ENCODE data around the gene OOSP4A. TPM values are rescaled to one million over a fixed set of nuclear protein-coding genes. Genes with fewer than 3 reads are reported as not detected.

Gene OOSP4A
- total RNA-seq = not detected

DNA sequence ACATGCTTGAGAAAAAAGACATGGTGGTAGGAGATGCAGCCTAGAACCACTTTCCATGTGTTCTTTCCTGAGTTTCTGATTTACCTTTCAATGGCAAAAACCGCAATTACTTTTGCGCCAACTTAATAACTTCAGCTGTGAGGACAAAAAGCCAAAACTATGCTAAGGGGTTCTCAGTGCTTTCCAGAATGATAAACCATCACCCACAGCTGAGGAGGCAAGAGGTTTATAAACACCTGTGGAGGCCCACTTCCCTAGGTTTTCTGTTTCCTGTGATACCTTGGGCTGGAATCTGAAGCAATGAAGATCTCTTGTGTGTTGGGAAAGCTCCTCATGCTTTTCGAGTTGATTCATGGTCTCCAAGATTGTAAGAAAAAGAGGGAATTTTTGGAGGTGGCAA, at the start of gene OOSP4A:
Gene OOSP4A, plus strand, starts transcription at position 301 of the 400 bp plus-strand sequence. Its CDS starts 0 bp downstream, at position 301.
- FAIRE-seq = no peak
- DNase-seq (ENCODE audit: low spot score in 2 of 2) = no peak

GRCh38 chr11:59918480-59918879, 45.4 kb upstream of the OOSP4A start:
- FAIRE-seq (no peak), DNase-seq (ENCODE audit: low spot score in 2 of 2) (no peak)

DNA sequence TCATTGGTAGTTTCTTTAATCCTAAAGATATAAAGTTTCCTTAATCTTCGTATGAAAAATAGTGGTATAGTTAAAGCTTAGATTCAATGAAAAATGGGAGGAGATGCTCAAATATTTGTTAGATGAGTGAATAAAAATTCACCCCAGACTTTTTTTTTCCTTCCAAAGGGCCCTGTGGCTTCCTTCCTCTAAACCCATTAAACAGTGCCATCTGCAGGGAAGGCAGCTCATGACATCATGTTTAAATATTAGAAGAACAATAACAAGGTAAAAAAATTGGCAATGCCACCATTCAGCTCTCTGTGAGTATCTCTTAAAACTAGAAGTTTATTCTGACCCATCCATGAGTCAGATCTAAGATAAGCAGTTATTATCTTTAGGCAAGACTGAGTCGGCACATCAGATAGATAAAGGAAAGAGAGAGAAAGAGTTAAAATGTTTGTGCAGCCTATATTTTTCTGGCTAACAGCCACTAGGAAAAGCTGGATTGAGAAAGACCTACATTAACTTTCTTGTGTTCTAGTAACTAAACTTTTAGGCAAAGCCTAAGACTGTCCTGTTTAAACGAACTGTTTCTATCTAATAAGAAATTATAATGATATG, 44.7 kb upstream of the OOSP4A start:
- FAIRE-seq = no peak
- no peak for DNase-seq (ENCODE audit: low spot score in 2 of 2)

GRCh38 chr11:59923813-59924212, 40.0 kb upstream of the OOSP4A start:
- no peak for FAIRE-seq

DNA sequence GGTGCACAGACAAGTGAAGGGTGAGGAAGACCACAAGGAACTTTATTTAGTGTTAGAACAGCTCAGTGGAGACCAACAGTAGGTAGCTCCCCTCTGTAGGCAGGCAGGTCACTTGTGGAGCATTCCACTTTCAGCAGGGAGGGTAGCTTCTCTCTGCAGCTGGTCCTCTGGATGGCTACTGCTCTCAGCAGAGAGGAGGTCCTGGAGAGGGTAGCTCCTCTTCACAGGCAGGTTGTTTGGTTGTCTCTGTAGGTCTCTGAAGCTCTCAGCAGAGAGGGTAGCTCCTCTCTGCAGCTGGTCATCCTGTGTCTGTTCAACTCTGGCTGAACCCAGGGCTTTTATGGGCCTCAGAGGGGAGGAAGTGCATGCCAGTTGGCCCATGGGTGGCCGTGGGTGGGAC, 32.1 kb upstream of the OOSP4A start:
- FAIRE-seq (no peak), DNase-seq (ENCODE audit: low spot score in 2 of 2) (no peak)

More at GRCh38 chr11:59923813-59924212, 40.0 kb upstream of the OOSP4A start:
- DNase-seq (ENCODE audit: low spot score in 2 of 2) = no peak

DNA sequence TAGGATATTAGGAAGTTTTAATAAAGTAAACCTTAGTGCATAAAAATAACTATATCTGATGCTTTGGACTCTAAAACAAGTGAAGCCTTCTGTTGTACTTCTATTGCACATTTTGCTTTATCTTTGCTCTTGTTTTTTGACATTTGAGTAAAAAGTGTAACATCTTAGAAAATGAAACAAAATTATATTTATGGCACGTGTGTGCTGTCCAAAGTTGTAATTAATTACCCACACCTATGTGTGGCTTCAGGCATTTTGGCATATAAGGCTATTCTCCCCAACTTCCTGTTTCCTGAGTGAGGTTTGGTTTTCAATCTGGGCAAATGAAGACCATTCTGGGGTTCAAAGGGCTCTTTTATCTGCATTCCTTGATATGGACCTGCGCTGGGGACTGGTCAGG, 25.7 kb upstream of the OOSP4A start, which contains the start of gene OOSP1:
Gene OOSP1, plus strand, starts transcription at position 301 of the 400 bp plus-strand sequence. Its CDS starts 23 bp downstream, at position 324.
- no peak for FAIRE-seq

GRCh38 chr11:59938718-59939117, 25.1 kb upstream of the OOSP4A start:
- no peak for DNase-seq (ENCODE audit: low spot score in 2 of 2)
- FAIRE-seq = no peak

More for the DNA sequence above, 25.7 kb upstream of the OOSP4A start, which contains the start of gene OOSP1:
- DNase-seq (ENCODE audit: low spot score in 2 of 2) = no peak

DNA sequence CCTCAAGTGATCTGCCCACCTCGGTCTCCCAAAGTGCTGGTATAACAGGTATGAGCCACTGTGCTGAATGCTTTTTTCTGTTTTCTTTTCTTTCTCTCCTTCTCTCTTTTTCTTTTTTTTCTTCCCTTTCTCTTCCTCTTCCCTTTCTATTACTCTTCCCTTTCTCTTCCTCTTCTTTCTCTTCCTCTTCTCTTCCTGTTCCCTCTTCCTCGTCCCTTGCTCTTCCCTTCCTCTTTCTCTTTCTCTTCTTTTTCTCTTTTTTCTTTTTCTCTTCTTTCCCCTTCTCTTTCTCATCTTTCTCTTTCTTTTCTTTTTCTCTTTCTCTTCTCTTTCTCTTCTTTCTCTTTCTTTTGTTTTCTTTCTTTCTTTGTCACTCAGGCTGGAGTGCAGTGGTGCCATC, 24.4 kb upstream of the OOSP4A start:
- no peak for FAIRE-seq
- no peak for DNase-seq (ENCODE audit: low spot score in 2 of 2)

- DNase-seq (ENCODE audit: low spot score in 2 of 2) (no peak), FAIRE-seq (no peak)
Measured at GRCh38 chr11:59941091-59941490, 22.7 kb upstream of the OOSP4A start.

GRCh38 chr11:59943997-59944714, 19.7 kb upstream of the OOSP4A start:
- FAIRE-seq = no peak
- DNase-seq (ENCODE audit: low spot score in 2 of 2) = no peak

DNA sequence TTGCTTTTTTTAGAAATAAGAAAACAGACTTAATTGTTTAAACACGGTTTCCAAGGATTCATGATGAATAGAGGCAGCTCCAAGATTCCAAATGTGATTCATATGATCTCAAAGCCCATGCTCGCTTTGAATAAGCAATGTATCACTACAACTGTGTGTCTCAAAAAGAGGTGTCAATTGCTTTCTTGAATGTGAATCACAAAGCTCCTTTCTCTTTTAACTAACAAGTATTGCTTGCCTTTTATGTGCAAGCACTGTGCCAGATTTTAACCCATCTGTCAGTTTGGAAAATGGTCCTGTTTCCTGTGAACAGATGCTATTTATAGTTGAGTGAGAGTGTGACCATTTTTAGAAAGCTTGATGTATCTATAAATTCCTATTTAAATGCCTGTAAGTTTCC, 19.1 kb upstream of the OOSP4A start:
- no peak for DNase-seq (ENCODE audit: low spot score in 2 of 2)
- FAIRE-seq = no peak

GRCh38 chr11:59953463-59954218, 10.2 kb upstream of the OOSP4A start:
- DNase-seq (ENCODE audit: low spot score in 2 of 2) (no peak), FAIRE-seq (no peak)

GRCh38 chr11:59954219-59954847, 9.5 kb upstream of the OOSP4A start:
- DNase-seq (ENCODE audit: low spot score in 2 of 2) (no peak), FAIRE-seq (no peak)

DNA sequence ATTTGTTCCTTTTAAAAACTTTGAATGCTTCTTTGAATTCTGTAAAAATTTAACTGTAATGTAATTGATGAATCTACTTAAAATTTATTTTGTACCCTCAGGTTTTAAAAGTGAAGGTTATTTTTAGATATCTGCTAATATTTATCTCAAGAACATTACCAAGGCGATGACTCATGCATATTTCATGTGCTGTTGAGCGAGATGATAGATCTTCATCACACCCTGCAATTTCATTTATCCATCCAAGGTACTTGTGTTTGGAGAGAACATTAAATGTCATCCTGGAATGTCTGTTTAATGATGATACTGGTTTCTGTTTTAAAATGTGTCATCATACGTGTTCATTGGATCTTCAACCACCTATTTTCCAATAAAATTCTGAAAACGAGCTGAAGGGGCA, 6.7 kb upstream of the OOSP4A start:
- DNase-seq (ENCODE audit: low spot score in 2 of 2) (no peak), FAIRE-seq (no peak)

DNA sequence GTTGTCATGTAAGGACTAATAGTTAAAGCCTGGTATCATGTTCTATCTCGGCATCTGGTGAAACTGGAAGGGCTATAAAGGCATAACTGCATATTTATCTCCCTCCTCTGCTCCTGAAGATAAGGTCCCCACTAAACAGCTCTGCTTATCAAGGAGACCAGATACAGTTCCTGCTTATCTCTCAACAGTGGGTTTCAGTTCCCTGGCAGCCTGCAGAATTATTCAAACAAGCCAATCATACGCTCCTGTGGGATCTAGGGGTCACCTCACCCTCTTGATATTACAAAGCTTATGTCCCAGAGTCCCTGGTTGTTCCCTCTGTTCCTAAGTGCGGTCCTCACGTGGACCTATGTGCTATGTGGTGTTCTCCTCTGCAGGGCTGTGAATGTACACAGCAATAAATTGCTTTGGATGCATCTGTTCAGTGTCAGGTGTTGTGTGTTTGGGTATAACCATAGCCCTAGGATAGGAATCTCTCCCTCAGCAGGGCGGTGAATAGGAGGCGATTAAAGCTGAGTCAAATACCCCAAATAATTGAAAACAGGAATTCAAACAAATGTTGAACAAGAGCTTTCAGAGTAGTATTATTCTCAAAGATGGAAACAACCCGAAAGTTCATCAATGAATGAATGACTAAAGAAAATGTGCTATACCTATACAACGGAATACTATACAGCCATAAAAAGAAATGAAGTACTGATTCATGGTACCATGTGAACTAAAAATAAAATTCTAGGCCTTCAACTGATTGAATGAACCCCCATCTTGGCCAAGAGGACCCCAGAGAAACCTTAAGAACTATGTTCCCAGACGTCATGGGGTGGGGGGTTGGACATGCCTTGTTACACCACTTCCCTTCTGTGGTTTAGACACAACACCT, 3.1 kb upstream of the OOSP4A start:
- FAIRE-seq (no peak), DNase-seq (ENCODE audit: low spot score in 2 of 2) (no peak)

- FAIRE-seq (no peak), DNase-seq (ENCODE audit: low spot score in 2 of 2) (no peak)
Measured at GRCh38 chr11:59962107-59962482, 1.7 kb upstream of the OOSP4A start.

- no peak for DNase-seq (ENCODE audit: low spot score in 2 of 2)
- no peak for FAIRE-seq
Measured at GRCh38 chr11:59965424-59965823, 1.6 kb downstream of the OOSP4A start.

GRCh38 chr11:59966201-59966600, 2.4 kb downstream of the OOSP4A start:
- no peak for DNase-seq (ENCODE audit: low spot score in 2 of 2)
- FAIRE-seq = no peak

- no peak for FAIRE-seq
- DNase-seq (ENCODE audit: low spot score in 2 of 2) = no peak
Measured at GRCh38 chr11:59967677-59968394, 4.0 kb downstream of the OOSP4A start.
